GM19324 (cell line): Measurements from ENCODE around the gene TRIM74.
"Not testable (repeated sequence)": the region's sequence is repeated elsewhere in the genome, so short reads cannot be mapped to it uniquely, and the experiment has no call there.

Experiments
- ATAC-seq: cut with Tn5 transposase; IDR thresholded peaks from one replicate; pipeline ENCODE4 v1.9.1; 2021; ENCODE audit warnings: mild to moderate bottlenecking, moderate library complexity; ENCODE audit not compliant: unreplicated experiment, low FRiP score

TRIM74 gene

DNA sequence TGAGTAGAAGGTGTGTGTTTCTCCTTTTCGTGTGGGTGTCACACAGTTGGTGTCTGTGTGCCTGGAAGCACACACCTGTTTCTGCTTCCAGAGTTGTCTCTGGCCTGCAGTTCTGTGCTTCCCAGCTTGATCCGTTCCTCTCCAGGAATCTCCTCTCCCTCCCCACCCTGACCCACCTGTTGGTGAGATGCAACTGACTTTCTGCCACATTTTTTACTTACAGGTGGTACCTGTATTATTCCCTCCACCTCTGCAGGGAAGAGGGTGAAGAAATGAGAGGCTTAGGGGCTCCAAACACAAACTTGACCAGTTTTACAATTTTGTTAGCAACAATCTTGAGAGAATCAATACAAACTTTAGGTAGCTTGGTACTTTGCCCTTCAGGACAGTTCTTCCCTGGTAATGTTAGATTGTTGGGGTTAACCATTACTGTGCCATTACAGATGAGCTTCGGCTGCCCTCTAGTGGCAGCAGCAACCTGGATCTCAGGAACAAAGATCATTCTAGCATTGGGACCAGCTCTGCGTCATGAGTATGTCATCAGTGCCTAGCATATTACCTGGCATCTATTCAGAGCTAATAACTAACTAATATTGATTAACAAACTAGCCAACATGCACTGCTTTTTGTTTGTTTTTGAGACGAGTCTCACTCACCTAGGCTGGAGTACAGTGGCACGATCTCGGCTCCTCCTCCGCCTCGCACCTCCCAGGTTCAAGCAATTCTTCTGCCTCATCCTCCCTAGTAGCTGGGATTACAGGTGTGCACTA is 54.3 kb downstream of the TRIM74 start:
- peak; percentile 67 for ATAC-seq

DNA sequence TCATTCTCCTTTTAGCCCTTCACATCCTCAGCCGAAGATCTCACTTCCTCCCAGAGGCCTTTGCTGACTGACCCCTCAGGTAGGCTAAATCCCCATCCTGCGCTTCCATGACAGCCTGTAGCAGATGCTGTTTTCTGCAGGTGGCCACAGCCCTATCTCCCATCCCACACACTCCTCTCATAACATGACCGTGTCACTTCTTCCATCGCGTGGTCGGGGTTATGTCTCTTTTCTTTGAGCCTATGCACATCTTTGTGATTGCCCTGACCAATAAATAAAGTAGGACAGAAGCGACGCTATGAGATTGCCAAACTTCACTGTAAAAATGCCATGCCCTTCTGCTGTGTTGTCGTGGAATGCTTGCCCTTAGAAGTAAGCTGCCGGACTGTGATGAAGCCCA is 55.5 kb downstream of the TRIM74 start:
- ATAC-seq, result not testable (repeated sequence)

GRCh38 chr7:72911395-72911794 is 57.9 kb downstream of the TRIM74 start:
- not testable (repeated sequence) for ATAC-seq
